Cardiac fibroblast (primary cell): Measurements from ENCODE around the gene PRKCA.

Source experiments
- DNase-seq, 2 donors: peaks; one replicate each; pipeline versions ENCODE4 v3.0.0 to v3.0.0-alpha.2; 2010; ENCODE audit warnings: low read depth in 2 of 2
- H3K4me3 ChIP-seq, 2 donors: replicated peaks in 1 of 2; 1 replicate in 1 of 2; 2 replicates in 1 of 2; pipeline ENCODE4 v1.5.1; 2011; ENCODE audit warnings: low read depth in 2 of 2, low read length in 2 of 2, mild to moderate bottlenecking in 2 of 2, moderate library complexity in 1 of 2
- TF ChIP-seq, protein P1 (sequence below): IDR thresholded peaks from one replicate; pipeline ENCODE4 v1.5.1; 2011; ENCODE audit warnings: low read depth, mild to moderate bottlenecking, low read length, inconsistent platforms

The PRKCA gene

DNA sequence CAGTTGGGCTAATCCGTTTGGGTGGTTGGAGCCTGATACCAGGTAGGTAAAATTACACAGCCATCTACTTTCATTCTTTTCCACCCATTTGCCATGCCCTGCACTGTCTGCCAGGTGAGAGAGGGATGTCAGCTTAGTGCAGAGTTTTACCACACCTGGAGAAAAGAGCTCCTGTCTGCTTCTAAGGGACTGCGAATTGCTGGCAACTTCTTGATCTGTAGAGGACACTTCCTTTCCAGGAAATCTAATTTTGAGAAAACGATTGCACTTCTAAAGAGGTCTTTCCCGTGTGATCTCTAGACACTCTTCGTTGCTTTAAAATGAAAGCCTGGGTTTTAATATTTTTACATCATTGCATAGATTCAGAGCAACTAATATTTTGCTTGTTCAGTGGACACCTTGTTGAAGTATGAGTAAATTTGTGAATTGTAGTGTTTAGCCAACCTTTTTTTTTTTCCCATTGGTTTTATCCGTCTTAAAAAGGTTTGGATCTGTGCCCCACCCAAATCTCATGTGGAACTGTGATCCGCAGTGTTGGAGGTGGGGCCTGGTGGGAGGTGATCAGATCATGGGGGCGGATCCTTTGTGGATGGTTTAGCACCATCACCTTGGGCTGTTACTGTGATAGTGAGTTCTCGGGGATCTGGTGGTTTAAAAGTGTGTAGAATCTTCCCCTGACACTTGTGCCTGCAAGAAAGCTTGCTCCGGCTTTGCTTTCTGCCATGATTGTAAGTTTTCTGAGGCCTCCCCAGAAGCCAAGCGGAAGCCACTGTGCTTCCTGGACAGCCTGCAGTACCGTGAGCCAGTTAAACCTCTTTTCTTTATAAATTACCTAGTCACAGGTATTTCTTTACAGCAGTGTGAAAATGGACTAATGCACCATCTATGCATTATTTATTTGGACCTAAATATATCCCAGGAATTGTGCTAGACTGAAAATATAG, 104.6 kb downstream of the PRKCA start:
- TF ChIP-seq, protein P1, sequence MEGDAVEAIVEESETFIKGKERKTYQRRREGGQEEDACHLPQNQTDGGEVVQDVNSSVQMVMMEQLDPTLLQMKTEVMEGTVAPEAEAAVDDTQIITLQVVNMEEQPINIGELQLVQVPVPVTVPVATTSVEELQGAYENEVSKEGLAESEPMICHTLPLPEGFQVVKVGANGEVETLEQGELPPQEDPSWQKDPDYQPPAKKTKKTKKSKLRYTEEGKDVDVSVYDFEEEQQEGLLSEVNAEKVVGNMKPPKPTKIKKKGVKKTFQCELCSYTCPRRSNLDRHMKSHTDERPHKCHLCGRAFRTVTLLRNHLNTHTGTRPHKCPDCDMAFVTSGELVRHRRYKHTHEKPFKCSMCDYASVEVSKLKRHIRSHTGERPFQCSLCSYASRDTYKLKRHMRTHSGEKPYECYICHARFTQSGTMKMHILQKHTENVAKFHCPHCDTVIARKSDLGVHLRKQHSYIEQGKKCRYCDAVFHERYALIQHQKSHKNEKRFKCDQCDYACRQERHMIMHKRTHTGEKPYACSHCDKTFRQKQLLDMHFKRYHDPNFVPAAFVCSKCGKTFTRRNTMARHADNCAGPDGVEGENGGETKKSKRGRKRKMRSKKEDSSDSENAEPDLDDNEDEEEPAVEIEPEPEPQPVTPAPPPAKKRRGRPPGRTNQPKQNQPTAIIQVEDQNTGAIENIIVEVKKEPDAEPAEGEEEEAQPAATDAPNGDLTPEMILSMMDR = no peak
- H3K4me3 ChIP-seq = no peak overlapping the region
- DNase-seq = no peak

DNA sequence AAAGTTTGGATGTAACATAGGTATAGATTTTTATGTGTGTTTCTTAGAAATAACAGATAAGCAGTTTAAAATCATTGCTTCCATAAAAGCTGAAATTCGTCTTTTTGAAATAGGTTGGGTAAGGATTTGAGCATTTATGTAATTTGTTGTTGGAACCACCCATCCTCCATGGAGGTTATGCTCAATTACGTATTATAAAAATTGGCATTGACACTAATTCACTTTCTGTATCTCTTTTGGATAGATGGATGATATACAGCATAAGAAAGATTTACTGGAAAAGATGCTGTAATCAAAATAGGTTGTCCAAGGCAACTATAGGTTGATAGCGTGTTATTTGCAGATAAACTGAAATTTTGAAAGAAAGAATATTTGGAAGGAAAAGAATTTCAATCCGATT, 105.5 kb downstream of the PRKCA start:
- TF ChIP-seq, protein P1 = no peak
- no peak for DNase-seq
- no peak overlapping the region for H3K4me3 ChIP-seq

DNA sequence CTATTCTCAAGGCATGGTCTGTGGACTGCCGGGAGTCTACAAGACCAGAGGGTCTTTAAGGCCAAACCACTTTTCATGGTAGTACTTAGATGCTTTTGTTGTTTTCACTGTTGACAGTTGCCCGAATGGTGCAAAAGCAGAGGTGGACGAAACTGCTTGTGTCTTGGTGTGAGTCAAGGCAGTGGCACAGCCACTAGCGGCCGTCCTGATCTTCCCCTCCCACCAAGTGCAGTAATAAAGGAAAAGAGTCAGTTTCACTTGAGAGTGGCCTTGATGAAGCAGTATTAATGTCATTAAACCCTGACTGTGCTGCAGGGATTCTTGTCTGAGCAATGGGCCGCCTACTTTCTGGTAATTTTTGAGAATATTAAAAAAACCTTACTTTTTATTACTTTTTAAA, 109.1 kb downstream of the PRKCA start:
- TF ChIP-seq, protein P1 = no peak
- no peak overlapping the region for H3K4me3 ChIP-seq
- DNase-seq = no peak

DNA sequence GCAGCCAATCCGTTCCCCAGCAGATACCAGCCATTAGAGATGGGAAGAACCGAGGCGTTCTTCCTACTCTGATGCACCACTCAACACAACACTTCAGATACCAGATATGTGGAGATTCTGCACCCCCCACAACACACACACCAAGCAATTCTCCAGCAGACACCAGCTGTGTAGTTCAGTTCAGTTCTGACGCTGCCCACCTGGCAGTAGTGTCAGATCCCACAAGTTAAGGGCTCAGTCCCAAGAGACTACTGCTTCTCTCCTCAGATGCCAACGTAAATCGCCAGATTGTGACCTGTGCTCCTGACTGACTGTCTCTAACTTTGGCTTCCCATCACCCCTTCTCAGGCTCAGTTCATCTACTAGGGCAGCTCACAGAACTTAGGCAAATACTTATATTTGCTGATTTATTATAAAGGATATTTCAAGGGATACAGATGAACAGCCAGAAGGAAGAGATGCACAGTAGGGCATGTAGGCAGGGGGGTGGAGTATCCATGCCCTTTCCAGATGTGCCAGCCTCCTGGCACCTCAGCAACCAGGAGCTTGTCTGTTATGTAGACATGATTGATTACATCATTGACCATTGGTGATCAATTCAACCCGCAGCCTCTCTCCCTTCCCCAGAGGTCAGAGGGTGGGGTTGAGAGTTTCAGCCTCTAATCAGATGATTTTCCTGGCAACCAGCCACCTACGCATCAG, 110.6 kb downstream of the PRKCA start:
- DNase-seq = no peak
- no peak overlapping the region for H3K4me3 ChIP-seq
- TF ChIP-seq, protein P1 = no peak

DNA sequence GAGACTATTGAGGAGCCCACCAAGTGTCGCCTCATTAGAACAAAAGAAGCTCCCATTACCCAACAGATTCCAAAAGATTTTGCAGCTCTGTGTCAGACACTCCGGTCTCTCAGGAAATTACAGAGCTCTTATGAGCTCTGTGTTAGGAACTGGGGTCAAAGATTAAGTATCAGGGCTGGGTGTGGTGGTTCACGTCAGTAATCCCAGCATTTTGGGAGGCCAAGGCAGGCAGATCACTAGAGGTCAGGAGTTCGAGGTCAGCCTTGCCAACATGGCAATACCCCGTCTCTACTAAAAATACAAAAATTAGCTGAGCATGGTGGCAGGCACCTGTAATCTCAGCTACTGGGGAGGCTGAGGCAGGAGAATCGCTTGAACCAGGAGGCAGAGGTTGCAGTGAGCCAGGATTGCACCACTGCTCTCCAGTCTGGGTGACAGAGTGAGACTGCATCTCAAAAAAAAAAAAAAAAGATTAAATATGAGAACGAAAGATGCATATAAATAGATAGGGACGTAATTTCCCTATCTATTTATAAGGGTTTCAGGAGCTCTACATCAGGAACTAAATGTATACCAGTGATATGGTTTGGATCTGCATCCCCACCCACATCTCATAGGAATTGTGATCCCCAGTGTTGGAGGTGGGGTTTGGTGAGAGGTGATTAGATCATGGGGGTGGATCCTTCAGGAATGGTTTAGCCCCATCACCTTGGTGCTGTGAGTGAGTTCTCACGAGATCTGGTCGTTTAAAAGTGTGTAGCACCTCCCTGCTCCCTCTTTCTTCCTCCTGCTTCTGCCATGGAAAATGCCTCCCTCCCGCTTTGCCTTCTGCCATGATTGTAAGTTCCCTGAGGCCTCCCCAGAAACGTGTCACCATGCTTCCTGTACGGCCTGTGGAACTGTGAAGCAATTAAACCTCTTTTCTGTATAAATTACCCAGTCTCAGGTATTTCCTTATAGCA, 111.4 kb downstream of the PRKCA start:
- TF ChIP-seq, protein P1 = no peak
- no peak for DNase-seq
- H3K4me3 ChIP-seq = no peak overlapping the region

DNA sequence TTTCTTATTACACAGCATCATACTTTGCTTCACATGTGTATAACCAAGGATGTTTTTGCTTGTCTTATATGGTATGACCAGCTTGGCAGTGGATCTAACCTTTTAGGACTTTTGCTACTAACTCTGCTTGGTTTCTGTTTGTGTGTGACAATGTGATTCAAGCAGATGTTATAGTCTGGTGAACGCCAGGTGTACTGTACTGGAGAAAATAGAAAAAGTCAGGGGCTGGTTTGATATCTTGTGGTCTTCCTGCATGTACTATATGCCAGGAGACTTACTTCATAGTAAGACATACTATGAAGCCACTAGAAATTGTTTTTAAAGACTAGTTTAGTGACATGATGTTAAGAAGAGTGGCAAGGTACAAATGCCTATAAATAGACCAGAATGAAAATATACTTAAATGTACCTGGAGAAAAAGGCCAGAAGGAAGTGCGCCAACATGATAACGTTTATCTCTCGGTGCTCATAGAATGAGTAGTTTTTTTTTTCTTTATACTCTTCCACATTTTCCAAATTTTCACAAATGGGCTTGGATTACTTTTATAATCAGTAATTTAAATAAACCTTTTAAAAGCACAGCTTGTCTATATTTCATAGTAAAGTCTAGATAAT, 112.3 kb downstream of the PRKCA start:
- TF ChIP-seq, protein P1 = no peak
- DNase-seq = no peak
- no peak overlapping the region for H3K4me3 ChIP-seq
